SK-N-SH (cell line): ENCODE data around the gene AFF1.

Experiments used
- POLR2AphosphoS5 ChIP-seq: IDR thresholded peaks from 2 replicates; pipeline ENCODE4 v1.6.1; 2012; ENCODE audit warnings: low read depth, low read length
- REST ChIP-seq: IDR thresholded peaks from 2 replicates; pipeline ENCODE4 v1.6.1; 2012; ENCODE audit warnings: mild to moderate bottlenecking, low read depth, low read length, moderate library complexity
- SMC3 ChIP-seq: IDR thresholded peaks from 2 replicates; pipeline ENCODE4 v1.6.1; 2012; ENCODE audit warnings: low read depth, low read length, improper control_type of control experiment
- YY1 ChIP-seq: IDR thresholded peaks from 2 replicates; pipeline ENCODE4 v1.4.0; 2012; ENCODE audit warnings: low read depth, mild to moderate bottlenecking

GRCh38 chr4:87019898-87020297, 85.1 kb downstream of the AFF1 start:
- TF ChIP-seq YY1, result no peak
- TF ChIP-seq REST, result no peak
- no peak for TF ChIP-seq SMC3
- no peak for TF ChIP-seq POLR2AphosphoS5
